Superior temporal gyrus (tissue), 1 donor: ENCODE data around the gene RNF224.

Source experiments
- DNase-seq: peaks from one replicate; pipeline ENCODE4 v3.0.0-alpha.2; 2016; ENCODE audit errors: extremely low spot score

Gene RNF224

DNA sequence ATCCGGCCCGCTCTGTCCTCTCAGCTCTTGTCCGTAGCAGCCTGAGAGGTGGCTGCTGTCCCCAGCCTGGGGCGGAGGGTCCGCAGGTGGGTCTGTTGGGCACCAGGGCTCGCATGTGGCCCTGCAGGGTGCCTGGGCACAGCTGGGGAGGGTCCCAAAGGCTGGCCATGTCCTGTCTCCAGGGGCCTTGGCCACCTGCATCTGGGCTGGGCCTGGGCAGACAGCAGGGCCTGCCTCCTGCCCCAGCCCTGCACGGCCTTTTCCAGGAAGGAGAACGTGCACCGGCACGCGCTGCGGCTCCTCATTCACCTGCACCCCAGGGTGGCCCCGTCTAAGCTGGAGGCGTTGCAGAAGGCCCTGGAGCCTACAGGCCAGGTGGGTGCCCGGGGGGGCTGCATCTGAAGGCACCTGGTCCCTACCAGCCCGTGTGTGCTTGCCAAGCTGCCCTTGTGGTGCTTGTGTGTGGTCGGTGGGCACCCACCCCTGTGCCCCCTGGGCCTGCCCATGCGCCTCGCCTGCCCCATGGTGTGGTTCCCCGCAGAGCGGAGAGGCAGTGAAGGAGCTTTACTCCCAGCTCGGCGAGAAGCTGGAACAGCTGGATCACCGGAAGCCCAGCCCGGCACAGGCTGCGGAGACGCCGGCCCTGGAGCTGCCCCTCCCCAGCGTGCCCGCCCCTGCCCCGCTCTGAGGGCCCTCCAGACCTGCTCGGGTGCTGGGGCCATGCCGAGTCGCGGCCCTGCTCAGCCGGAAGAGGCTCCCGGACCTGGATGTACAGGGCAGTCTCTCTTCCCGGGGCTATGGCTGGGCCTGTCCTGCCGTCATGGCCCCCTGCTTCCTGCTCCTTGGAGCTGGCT is 45.2 kb downstream of the RNF224 start:
- DNase-seq = no peak

DNA sequence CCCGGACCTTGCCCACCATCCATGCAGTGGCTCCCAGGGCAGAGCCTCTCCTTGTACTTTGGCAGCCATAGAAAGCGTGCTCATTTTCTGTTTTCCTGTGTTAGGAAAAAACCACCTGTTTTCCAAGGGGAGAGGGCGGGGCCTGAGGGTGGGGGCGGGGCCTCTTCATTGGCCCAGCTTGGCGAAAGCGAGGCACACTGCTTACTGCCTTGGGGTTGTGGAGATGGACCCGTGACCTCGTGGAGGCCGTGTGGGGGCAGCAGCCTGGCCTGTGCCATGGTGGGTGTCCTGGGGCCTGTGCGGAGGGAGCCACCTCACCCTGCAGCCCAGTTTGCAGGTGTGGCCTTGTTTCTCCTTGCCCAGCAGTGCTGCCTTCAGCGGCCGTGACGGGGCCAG is 45.8 kb downstream of the RNF224 start:
- no peak for DNase-seq

DNA sequence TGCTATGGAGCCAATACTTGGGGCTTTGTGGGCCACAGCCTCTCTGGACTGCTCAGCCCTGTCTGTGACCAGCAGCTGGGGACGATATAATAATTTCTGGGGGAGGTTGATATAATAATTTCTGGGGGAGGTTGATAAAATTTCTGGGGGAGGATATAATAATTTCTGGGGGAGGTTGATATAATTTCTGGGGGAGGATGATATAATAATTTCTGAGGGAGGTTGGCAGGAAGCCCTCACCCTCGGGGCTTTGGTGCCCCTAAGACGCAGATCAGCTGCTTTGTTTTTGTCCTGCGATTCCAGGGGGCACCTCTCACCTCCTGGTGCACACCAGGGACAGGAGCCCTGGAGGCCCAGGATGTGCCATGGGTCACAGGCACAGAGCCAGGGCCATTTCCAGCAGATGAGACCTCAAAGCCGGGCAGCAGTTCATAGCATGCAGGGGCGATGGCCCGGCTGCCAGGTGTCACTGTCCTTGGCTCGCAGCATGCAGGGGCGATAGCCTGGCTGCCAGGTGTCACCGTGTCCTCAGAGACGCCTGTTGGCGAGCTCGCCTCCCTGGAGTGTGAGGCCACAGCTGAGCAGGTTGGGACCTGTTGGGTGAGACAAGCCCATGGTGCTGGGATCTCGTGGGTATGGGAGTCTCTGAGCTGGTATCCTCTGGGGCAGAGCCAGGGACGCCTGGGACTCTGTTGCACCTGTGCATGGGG is 46.5 kb downstream of the RNF224 start:
- no peak for DNase-seq

DNA sequence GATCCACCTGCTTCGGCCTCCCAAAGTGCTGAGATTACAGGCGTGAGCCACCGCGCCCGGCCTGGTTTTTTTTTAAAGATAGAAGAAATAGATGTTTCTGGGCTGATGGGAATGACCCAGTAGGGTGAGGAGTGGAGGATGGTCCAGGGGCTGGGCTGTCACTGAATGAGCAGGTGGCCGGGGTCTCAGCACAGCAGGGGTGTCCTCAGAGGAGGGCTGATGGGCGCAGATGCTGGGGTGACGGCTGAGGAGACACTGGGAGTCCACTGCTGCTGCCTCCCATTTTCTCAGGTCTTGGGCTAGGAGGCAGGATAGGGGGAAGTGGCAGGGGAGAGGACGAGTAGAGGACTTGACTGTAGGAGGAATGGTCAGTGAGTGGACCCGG is 47.9 kb downstream of the RNF224 start:
- DNase-seq = no peak

DNA sequence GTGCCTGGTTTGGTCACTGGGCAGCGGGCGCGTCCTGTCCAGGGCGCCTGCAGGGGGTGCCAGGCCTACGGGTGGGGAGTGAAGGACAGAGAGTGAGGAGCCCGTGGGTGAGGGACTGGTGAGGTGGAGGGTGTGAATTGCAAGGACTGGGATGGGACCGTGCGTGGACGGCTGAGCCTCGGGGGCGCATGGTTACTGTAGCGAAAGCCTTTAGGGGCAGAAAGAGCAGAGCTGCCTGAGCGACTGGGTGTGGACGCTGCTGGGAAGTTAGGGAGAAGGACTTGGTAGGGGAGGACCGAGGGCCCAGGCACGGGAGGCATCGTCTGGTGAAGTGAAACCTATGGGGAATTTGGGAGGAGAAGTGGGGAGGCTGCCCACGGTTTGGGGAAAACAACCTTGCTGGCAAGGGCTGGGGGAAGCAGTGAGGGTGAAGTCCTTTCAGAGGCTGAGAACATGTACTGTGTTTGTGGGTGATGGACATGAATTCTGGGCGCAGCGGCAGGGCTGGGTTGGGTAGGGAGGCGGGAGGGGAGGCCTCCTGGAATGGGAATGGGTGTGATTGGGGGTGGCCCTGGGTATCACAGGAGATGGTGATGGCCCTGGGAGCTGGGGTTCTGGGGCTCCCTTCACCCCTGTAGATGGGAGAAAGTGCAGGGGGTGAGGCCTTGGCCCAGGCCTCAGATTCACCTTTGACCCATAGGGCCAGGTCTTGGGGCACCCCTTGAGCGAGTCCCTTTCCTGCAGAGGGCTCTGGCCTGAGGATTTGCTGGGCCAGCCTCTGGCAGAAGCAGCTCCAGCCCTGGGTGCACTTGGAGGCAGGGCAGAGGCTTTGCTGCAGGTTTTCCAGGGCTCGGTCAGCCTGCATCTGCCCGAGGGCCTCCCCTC is 48.5 kb downstream of the RNF224 start:
- no peak for DNase-seq

DNA sequence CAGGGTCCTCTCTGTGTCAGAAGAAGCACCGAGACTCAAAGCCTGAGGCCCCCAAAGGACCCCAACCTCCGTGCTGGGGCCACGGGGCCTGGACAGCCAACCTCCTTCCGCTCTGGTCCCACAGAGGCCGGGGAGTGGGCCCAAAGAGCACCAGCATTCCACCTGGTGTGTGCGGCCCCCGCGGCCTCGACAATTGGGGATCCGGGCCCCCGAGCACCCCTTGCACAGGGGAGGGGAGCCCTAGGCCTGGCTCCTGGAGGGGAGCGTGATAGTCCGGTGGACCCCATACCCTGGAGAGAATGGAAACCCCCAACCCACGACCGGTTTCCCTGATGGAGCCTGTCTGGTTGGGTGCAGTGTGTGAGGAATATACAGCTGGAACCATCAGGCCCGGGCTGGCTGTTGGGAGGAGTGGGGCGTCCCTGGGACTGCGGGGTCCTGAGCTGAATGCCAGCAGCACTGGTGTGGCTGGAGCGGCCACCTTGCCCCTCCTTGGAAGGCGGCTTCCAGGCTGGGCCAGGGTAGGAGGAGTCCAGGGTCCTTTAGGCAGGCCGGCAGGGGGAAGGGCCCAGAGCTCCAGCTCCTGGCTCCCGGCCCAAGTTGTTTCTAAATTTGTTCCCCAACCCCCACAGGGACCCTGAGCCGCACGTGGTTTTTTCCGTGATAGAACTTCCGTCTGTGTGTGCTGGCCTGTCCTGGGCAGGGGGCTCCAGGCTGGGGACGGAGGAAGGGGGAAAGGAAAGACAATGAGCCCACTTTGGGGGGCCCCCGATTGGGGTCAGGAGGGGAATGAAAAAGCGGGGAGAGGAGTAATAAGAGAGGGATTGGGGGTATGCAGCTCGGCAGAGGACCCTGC is 49.4 kb downstream of the RNF224 start:
- no peak for DNase-seq

DNA sequence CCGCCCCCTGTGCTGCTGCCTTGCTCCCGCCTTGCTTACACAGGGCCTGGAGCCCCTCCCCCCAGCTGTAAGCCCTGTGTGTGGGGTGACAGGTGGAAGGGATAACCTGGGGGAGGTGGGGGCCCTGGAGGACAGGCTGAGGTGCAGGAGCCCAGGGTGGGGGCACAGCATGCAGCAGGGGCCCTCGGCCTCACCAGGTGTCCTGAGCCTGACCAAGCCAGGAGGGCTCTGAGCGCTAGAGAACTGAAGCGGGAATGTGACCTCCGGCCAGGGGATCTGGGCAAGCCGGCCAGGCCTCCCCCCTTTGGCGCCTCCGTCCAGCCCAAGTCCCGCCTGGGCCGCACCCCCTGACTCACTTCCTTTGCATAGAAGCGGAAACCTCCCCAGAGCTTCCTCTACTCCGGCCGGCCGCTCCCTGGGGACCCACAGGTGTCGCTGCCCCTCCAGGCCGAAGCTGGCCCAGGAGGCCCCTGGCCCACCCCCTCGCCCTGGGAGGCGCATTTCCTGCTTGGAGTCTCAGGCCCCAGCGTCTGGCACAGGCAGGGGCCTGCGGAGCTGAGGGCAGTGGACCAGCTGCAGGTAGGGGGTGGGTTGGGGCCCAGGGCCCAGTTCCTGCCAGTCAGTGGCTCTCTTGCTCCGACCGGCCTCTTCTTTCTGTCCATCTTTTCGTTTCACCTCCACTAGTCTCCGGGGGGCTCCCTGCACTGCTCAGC is 50.2 kb downstream of the RNF224 start, which contains the start of gene TOR4A:
TOR4A (plus strand) TSS at position 398 of the 713 bp plus-strand sequence. CDS start 964 bp downstream, outside the sequence.
- DNase-seq = no peak

DNA sequence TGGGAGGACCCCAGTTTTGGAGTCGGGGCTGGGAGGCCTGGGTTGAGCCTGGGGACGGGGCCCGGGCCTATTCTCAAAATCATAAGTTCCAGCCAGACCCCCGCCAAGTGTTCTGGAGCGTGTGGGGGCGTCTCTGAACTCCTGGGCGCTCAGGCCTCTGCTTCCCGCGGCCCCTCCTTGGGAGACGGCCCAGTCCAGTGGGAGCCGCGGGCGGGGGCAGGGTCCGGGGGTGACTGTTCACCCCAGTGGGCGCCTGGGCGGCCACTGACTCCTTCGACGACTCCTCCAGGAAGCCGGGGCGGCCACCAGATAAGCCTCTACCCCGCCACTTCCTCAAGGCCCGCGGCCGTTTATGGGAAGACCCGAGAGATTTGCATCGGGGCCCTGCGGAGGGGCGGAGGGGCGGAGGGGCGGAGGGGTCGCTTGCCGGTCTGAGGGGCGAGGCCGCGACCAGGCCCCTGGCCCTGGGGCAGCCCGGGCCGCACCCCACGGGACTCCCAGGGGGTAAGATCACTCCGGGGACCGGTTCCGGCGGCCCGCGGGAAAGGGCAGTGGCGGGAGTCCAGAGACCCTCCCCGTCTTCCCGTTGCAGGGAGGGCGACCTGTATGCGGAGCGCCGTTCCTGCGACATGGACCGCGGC is 50.9 kb downstream of the RNF224 start:
- DNase-seq = no peak
